Dedifferentiated amniotic fluid mesenchymal stem cell (primary cell): ENCODE data around the gene CACNA1A.
"Not testable (repeated sequence)": the region's sequence is repeated elsewhere in the genome, so short reads cannot be mapped to it uniquely, and the experiment has no call there.

Source experiments
- DNase-seq: peaks from one replicate; pipeline ENCODE4 v3.0.0-alpha.2; 2016; ENCODE audit errors: extremely low spot score

The CACNA1A gene

GRCh38 chr19:13198634-13199033 is 307.6 kb downstream of the CACNA1A start:
- no peak for DNase-seq

DNA sequence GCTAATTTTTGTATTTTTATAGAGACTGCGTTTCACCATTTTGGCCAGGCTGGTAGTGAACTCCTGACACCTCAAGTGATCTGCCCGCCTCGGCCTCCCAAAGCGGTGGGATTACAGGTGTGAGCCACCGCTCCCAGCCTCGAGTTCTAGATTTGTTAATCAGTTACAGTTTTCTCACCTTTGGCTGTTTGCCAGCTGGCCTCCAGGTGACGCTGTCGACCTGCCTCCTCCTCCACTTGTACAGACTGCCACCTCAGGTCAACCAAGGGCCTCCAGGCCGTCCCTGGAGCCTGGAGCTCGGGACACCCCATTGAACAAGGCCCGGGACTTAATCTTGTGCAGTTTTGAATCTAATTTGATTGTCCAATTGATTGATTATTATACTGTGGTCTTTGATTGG is 310.6 kb downstream of the CACNA1A start:
- DNase-seq = no peak

DNA sequence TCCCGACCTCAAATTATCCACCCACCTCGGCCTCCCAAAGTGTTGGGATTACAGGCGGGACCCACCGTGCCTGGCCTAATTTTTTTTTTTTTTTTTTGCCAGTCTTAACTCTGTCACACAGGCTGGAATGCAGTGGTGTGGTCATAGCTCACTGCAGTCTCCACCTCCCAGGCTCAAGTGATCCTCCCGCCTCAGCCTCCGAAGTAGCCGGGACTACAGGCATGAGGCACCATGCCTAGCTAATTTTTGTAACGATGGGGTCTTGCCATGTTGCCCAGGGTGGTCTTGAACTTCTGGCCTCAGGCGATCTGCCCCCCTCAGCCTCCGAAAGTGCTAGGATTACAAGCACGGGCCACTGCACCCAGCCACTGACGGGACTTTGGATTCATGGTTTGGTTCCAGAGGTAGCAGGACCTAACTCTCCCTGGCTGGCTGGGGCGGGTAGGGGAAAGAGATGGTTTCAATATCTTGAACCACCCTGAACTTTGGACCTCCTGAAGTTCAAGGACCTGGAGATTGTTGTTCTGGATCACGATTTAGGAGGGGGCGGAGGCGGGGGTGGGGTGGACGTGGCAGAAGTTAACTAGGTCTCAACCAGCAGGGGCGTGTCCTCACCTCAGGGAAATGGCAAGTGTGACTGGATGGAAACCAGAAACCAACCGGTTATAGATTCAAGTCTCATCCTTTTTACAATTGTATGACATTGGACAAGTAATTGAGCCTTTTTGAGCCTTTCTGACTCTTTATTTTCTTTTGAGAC is 315.3 kb downstream of the CACNA1A start:
- DNase-seq = no peak

DNA sequence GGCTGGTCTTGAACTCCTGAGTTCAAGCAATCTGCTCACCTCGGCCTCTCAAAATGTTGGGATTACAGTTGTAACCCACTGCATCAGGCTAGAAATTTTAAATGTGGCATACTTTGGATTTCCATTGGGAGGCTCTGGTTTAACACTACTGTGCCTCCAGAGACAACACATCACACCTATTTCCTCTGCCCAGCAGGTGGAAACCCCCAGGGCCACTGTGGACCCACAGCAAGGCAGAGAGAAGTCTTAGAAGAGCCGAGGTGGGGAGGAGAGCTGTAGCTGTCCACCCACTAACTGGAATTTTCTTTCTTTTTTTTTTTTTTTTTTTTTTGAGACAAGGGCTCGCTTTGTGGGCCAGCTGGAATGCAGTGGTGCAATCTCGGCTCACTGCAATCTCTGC is 316.7 kb downstream of the CACNA1A start:
- no peak for DNase-seq

DNA sequence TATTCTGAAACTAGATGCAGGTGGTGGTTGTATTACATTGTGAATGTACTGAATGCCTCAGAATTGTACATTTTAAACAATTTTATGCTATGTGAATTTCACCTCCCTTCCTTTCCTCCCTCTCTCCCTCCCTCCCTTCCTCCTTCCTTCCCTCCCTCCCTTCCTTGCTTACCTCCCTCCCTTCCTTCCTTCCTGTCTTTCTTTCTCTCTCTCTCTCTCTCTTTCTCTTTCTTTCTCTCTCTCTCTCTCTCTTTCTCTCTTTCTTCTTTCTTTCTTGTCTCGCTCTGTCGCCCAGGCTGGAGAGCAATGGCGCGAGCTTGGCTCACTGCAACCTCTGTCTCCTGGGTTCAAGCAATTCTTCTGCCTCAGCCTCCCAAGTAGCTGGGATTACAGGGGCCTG is 318.9 kb downstream of the CACNA1A start:
- no peak for DNase-seq

DNA sequence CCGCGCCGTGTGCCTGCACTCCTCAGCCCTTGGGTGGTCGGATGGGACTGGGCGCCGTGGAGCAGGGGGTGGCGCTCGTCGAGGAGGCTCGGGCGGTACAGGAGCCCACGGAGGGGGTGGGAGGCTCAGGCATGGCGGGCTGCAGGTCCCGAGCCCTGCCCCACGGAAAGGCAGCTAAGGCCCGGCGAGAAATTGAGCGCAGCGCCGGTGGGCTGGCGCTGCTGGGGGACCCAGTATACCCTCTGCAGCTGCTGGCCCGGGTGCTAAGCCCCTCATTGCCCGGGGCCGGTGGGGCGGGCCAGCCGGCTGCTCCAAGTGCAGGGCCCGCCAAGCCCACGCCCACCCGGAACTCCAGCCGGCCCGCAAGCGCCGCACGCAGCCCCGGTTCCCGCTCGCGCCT is 319.6 kb downstream of the CACNA1A start:
- not testable (repeated sequence) for DNase-seq

DNA sequence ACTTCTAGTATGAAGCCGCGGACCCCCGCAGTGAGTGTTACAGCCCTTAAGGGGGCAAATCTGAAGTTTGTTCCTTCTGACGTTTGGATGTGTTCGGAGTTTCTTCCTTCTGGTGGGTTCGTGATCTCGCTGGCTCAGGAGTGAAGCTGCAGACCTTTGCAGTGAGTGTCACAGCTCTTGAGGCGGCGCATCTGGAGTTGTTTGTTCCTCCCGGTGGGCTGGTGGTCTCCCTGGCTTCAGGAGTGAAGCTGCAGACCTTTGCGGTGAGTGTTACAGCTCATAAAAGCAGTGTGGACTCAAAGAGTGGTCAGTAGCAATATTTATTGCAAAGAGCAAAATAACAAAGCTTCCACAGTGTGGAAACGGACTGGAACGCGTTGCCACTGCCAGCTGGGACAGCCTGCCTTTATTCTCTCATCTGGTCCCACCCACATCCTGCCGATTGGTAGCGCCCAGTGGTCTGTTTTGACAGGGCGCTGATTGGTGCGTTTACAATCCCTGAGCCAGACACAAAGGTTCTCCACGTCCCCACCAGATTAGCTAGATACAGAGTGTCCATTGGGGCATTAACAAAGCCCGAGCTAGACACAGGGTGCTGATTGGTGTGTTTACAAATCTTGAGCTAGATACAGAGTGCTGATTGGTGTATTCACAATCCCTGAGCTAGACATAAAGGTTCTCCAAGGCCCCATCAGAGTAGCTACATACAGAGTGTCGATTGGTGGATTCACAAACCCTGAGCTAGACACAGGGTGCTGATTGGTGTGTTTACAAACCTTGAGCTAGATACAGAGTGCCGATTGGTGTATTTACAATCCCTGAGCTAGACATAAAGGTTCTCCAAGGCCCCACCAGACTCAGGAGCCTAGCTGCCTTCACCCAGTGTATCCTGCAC is 320.3 kb downstream of the CACNA1A start:
- DNase-seq = not testable (repeated sequence)

DNA sequence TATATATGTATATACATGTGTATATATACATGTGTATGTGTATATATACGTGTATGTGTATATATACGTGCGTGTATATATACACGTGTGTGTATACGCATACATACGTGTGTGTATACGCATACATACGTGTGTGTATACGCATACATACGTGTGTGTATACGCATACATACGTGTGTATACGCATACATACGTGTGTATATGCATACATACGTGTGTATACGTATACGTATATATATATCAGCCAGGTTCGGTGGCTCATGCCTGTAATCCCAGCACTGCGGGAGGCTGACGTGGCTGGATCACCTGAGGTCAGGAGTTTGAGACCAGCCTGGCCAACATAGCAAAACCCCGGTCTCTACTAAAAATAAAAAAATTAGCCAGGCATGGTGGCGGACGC is 321.4 kb downstream of the CACNA1A start:
- not testable (repeated sequence) for DNase-seq

- no peak for DNase-seq
These were observed 324.4 kb downstream of the CACNA1A start for GRCh38 chr19:13181747-13182388.

GRCh38 chr19:13178291-13178690 is 328.0 kb downstream of the CACNA1A start:
- DNase-seq = not testable (repeated sequence)

DNA sequence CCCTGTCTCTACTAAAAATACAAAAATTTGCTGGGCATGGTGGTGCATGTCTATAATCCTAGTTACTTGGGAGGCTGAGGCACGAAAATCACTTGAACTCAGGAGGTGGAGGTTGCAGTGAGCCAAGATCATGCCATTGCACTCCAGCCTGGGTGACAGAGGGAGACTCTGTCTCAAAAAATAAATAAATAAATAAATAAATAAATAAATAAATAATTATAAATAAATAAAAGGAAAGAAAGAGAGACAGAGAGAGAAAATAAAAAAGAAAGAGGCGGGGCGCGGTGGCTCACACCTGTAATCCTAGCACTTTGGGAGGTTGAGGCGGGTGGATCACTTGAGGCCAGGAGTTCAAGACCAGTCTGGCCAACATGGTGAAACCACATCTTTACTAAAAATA is 328.7 kb downstream of the CACNA1A start:
- not testable (repeated sequence) for DNase-seq

DNA sequence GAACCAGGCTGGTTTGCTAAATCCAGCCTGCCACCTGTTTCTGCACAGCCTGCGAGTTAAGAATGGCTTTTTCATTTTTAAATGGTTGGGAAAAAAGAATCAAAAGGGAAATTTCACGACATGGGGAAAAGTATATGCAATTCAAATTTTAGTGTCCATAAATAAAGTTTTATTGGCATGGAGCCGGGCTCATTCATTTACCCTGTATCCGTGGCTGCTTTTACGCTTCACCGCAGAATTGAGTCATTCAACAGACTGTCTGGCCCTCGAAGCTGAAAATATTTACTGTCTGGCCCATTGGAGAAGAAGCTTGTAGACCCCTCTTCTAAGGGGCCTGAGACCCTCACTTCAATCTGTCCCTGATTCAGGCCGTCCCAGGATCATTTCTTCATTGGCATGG is 329.9 kb downstream of the CACNA1A start:
- no peak for DNase-seq

DNA sequence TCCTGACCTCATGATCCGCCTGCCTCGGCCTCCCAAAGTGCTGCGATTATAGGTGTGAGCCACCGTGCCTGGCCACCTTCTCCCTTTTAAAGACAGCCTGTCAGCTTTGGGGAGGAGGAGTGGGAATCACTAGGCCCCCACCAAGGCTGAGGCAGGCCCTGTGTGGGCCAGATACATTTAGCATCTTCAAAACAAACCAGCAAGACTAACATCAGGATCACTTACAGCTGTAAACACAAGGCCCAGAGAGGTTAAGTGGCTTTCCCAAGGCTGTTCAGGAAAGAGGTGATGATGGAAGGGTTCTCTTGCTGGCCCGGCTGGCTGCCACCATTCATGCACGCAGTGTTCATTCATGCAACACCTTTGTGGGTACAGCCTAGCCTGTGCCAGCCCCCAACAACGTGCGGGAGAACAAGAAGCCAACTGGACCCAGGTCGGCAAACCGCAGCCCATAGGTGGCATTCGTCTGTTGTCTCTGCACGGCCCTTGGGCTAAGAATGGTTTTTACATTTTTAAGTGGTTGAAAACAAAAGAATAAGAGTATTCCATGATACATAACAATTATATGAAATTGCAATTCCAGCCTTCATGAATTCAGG is 333.0 kb downstream of the CACNA1A start:
- no peak for DNase-seq

DNA sequence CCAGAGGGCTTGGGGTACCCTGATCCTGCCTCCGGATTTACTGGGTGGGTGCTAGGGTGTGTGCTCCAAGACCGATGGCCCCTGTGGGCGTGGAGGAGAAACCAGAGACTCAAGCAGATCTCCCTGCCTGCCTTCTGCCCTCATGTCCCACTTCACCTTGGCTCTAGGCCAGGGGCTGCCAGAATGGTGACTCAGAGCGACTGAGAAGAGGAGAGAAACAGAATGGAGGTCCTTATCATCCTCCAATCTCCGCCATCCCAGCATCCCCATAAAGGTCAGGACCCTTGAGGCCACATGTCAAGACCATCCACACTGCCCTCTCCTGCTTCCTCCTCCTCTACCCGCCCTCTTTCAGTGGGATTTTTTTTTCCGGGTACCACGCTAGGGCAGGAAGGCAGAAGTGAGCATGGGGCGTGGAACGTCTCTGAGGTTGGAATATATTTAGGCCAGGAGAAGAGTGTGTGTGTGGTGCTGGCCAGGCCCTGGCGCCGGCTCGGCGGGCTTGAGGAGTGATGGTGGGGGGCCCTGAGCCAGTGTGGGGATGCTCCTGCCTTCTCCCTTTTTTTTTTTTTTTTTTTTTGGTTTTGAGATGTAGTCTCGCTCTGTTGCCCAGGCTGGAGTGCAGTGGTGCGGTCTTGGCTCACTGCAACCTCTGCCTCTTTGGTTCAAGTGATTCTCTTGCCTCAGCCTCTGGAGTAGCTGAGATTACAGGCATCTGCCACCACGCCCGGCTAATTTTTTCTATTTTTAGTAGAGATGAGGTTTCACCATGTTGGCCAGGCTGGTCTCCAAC is 333.7 kb downstream of the CACNA1A start:
- peak; percentile 79 for DNase-seq

DNA sequence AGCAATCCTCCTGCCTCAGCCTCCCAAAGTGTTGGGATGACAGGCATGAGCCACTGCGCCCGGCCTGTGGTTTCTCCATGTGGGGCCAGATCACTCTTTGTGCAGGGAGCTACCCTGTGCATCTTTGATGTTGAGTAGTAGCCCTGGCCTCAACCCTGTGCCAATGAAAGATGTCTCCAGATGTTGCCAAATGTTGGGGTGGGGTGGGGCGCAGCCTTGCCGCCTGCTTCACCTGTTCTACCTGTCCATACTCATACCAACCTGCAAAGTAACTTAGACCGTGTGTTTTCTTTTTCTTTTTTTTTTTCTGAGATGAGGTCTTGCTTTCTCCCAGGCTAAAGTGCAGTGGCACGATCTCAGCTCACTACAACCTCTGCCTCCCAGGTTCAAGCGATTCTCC is 335.1 kb downstream of the CACNA1A start:
- no peak for DNase-seq

DNA sequence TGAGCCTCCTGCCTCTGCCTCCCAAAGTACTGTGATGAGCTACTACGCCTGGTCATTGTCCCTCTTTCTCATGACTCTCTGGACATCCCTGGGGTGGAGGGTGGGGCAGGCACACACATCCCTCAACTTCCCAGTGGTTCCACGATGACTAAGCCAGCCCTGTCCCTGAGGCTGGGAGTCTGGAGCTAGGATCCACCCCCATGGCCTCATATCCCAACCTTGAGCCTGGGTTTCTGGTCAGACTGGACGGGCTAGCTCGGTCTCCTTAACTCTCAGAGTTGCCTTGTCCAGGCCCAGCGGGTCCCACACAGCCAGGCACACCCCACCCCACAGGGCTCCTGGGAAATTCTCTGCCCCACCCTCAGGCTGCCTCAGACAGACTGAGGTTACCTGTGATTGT is 336.5 kb downstream of the CACNA1A start:
- no peak for DNase-seq

DNA sequence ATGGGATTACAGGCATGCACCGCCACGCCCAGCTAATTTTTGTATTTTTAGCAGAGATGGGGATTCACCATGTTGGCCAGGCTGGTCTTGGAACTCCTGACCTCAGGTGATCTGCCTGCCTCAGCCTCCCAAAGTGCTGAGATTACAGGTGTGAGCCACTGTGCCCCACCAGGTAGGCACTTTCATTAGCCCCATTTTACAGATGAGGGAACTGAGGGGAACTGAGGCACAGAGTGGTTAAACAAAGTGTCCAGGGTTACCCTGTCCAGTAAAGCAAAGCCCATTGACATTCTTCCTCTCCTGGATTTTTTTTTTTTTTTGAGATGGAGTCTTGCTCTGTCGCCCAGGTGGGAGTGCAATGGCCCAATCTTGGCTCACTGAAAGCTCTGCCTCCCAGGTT is 340.1 kb downstream of the CACNA1A start:
- not testable (repeated sequence) for DNase-seq

- DNase-seq = no peak
These were observed 340.9 kb downstream of the CACNA1A start for GRCh38 chr19:13165162-13165997.

- DNase-seq = no peak
These were observed 341.7 kb downstream of the CACNA1A start for GRCh38 chr19:13164343-13165161.
